ENCODE results near the gene RAD51B.

Gene RAD51B

DNA sequence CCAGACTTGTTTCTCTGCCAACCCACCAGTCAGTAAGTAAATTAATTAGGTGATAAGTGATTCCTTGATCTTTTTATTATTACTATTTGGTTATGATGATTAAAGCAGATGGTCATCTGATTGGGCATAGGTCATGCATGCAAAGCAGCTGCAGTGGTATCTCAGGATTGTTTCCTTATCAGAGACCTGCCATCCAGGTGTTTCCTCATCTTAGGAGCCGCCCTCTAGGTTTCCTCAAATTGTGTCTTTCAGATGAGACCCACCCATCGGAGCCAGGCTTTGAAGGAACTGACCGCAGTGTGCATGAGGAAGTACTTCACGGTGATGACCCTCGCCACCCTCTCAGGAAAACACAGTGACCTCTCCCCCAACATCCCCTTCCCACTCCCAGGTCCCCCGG is 910.0 kb downstream of the RAD51B start:
- no peak overlapping the region for H3K4me3 ChIP-seq (ENCODE audit: low read depth, low read length)
- DNase-seq (ENCODE audit: low read depth, low spot score): no peak
- TF ChIP-seq, protein P1, sequence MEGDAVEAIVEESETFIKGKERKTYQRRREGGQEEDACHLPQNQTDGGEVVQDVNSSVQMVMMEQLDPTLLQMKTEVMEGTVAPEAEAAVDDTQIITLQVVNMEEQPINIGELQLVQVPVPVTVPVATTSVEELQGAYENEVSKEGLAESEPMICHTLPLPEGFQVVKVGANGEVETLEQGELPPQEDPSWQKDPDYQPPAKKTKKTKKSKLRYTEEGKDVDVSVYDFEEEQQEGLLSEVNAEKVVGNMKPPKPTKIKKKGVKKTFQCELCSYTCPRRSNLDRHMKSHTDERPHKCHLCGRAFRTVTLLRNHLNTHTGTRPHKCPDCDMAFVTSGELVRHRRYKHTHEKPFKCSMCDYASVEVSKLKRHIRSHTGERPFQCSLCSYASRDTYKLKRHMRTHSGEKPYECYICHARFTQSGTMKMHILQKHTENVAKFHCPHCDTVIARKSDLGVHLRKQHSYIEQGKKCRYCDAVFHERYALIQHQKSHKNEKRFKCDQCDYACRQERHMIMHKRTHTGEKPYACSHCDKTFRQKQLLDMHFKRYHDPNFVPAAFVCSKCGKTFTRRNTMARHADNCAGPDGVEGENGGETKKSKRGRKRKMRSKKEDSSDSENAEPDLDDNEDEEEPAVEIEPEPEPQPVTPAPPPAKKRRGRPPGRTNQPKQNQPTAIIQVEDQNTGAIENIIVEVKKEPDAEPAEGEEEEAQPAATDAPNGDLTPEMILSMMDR (IDR thresholded peaks at IDR 0.05; ENCODE audit: low read depth, low read length): no peak
- in situ Hi-C loops (cut with HindIII; ENCODE audit: low sequenced_read_pairs): no loop called here

DNA sequence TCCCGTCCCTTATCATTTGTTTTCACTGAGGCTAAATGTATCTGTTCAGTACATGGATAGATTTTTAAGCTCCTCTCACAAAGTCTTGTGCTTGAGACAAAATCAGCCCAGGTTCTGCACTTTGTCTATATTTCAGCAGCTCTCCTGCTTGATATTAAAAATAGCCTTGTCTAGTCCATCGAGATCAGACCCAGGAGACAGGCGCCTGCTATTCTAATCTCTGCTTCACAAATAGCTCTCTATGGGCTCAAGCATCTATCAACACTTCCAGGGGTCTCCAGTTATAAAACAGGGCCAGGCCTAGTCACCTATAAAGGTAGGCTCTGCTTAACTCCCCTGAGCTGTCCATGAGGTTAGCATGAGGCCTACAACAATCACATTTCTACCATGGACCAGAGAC is 910.8 kb downstream of the RAD51B start:
- DNase-seq (ENCODE audit: low read depth, low spot score): no peak
- no peak overlapping the region for H3K4me3 ChIP-seq (ENCODE audit: low read depth, low read length)
- in situ Hi-C loops (cut with HindIII; ENCODE audit: low sequenced_read_pairs): no loop called here
- TF ChIP-seq, protein P1 (IDR thresholded peaks at IDR 0.05; ENCODE audit: low read depth, low read length): no peak

DNA sequence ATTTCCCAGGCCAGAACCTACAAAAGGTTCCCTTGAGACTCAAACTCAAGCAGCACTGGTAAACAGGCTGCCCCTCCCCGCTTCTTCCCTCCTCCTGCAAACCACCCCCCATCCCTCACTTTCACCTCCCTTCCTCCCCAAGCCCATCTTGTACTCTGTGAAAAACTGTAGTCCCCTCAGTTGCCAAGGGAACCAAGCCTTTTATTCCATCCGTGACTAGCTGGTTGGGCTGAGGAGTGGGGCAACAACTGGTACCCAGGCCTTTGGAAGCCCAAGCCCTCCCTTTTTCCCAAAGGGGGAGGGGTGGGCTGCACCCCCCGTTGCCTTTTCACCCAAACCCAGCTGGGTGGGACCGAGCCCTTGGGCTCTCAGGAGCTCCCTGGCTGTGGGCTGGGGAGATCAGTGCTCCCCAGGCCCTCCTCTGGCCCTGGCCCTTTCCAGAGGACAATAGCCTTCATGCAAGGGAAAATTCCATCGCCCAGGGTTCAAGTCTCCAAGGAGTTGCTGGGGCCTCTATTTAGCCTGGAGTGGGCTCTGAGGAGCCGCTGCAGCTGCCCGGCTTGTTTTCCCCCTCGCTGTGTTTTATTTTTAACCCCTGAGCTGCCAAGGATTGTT is 911.3 kb downstream of the RAD51B start:
- TF ChIP-seq, protein P1 (IDR thresholded peaks at IDR 0.05; ENCODE audit: low read depth, low read length): no peak
- in situ Hi-C loops (cut with HindIII; ENCODE audit: low sequenced_read_pairs): no loop called here
- no peak for DNase-seq (ENCODE audit: low read depth, low spot score)
- H3K4me3 ChIP-seq (ENCODE audit: low read depth, low read length): no peak overlapping the region

DNA sequence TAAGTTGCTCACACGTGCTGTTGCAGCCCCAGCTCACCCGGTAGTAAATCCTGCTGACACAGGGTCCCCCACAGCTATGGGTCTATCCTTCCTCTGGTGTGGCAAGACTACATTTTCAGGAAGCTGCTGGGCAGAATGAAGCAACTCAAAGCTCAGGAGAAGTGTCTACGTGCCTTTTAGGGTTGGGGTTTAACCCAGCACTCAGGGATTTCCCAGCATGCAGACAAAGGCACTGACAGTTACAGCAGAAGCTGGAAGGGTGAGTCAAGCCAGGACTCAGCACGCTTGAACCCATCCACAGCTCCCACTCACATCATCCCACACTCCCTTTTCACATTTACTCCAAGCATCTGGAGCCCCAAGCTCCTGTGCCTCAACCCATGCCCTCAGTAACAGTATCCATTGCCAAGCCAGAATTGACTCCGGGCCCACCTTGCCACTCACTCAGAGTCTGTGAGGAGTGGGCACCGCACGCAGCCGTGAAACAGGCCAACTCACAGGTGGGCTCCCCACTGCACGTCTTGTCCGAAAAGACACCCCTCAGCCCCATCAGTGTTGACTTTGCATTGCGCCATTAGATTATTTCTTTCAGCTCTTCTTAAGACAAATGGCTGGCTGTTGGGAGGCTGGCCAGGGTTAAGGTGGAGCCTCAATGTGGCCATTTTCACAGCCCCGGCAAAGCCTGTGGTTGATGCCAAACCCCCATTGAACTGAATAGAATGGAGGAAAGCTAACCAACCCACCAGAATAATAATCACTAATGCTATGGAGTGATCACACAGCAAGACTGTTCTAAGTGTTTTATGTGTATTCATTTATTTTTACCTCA is 913.7 kb downstream of the RAD51B start:
- in situ Hi-C loops (cut with HindIII; ENCODE audit: low sequenced_read_pairs): no loop called here

DNA sequence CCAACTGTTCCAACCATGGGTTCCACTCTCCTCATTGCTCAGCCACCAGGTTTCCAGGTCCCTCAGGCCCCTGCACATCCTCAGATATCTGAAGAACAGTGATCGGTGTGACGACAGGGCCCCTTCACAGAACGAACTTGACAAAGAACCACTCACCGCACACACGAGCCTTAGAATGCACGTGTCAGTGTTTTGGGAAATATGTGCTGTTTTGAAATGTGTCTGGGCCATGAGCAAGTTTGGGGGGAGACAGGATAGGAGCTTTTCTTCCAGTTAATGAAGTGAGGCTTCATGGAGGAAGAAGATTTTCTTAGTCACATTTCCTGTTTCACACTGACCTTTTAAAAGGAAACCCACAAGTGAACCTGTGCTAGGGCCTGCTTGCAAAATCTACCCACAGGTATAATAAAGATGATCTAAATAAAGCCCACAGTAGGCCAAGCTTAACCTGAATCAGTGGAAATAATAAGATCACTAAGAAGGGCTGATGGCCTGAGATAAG is 914.7 kb downstream of the RAD51B start:
- H3K4me3 ChIP-seq (ENCODE audit: low read depth, low read length): no peak overlapping the region
- no peak for DNase-seq (ENCODE audit: low read depth, low spot score)
- TF ChIP-seq, protein P1 (IDR thresholded peaks at IDR 0.05; ENCODE audit: low read depth, low read length): no peak
- in situ Hi-C loops (cut with HindIII; ENCODE audit: low sequenced_read_pairs): no loop called here

More for the DNA sequence above, 913.7 kb downstream of the RAD51B start:
- no peak for DNase-seq (ENCODE audit: low read depth, low spot score)
- H3K4me3 ChIP-seq (ENCODE audit: low read depth, low read length): no peak overlapping the region
- TF ChIP-seq, protein P1 (IDR thresholded peaks at IDR 0.05; ENCODE audit: low read depth, low read length): no peak

DNA sequence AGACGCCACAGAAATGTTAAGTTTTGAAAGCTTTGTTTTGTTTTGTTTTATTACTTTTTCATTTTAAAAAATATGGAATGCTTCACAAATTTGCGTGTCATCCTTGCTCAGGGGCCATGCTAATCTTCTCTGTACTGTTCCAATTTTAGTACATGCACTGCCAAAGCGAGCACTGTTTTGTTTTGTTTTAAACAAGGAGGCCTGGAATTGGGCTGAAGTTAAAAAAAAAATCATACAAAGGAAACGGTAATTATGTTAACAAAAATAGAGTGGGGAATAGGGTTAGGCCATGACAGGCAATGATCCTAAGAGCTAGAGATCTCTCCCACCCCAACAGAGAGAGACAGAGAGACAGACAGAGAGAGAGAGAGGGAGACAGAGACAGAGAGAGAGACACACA is 916.3 kb downstream of the RAD51B start:
- TF ChIP-seq, protein P1 (IDR thresholded peaks at IDR 0.05; ENCODE audit: low read depth, low read length): no peak
- no peak overlapping the region for H3K4me3 ChIP-seq (ENCODE audit: low read depth, low read length)
- DNase-seq (ENCODE audit: low read depth, low spot score): no peak
- in situ Hi-C loops (cut with HindIII; ENCODE audit: low sequenced_read_pairs): no loop called here
